ENCODE data around the gene MYOCD.

MYOCD gene

DNA sequence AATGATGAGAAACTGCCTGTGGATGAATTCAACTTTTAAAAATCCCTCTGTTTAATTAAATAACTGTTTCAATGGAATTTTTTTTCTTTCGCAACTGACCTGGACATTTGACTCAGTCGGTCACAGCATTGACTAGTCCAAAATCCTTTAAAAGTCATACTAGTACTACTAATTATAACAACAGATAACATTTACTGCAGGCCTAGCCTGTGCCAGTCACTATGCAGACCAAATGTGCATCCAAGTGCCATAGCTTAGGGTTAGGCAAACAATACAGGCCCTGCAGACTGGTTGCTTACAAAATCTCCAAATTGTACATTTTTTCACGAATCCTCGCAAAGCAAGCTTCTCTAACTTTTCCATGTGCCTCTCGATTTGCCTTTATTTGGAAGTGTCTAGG lies 56.6 kb downstream of the MYOCD start:
- TF ChIP-seq EZH2phosphoT487 (IDR thresholded peaks at IDR 0.05; ENCODE audit: borderline replicate concordance, low read length): no peak
- TF ChIP-seq, protein P1, sequence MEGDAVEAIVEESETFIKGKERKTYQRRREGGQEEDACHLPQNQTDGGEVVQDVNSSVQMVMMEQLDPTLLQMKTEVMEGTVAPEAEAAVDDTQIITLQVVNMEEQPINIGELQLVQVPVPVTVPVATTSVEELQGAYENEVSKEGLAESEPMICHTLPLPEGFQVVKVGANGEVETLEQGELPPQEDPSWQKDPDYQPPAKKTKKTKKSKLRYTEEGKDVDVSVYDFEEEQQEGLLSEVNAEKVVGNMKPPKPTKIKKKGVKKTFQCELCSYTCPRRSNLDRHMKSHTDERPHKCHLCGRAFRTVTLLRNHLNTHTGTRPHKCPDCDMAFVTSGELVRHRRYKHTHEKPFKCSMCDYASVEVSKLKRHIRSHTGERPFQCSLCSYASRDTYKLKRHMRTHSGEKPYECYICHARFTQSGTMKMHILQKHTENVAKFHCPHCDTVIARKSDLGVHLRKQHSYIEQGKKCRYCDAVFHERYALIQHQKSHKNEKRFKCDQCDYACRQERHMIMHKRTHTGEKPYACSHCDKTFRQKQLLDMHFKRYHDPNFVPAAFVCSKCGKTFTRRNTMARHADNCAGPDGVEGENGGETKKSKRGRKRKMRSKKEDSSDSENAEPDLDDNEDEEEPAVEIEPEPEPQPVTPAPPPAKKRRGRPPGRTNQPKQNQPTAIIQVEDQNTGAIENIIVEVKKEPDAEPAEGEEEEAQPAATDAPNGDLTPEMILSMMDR (IDR thresholded peaks at IDR 0.05; ENCODE audit: low read depth, low read length, poor library complexity, severe bottlenecking): no peak
- no peak overlapping the region for H3K4me3 ChIP-seq (ENCODE audit: low read length)
- H3K4me1 ChIP-seq (ENCODE audit: control insufficient read depth, low read length): no peaks in the 10 kb centered on the region
- no peaks in the 10 kb centered on the region; the same call in 1 of the 2 replicates for H3K9me3 ChIP-seq (ENCODE audit: control insufficient read depth, insufficient read depth, low read length)
- no peaks in the 10 kb centered on the region for H3K27me3 ChIP-seq (ENCODE audit: control insufficient read depth, low read length)
- H3F3A ChIP-seq (ENCODE audit: control insufficient read depth, insufficient read depth): no peaks in the 10 kb centered on the region
- no peaks in the 10 kb centered on the region for H3K36me3 ChIP-seq (ENCODE audit: control insufficient read depth, low read length)
- H3K27ac ChIP-seq (ENCODE audit: low read depth, low read length): no peak overlapping the region
- H3K4me2 ChIP-seq (ENCODE audit: low read length): no peak overlapping the region
- no peaks in the 10 kb centered on the region for H4K20me1 ChIP-seq (ENCODE audit: control insufficient read depth, insufficient read depth, low read depth, low read length)
- H3K79me2 ChIP-seq (ENCODE audit: control insufficient read depth, low read length): no peaks in the 10 kb centered on the region
- H3K9me2 ChIP-seq (replicated peaks; ENCODE audit: control insufficient read depth, low read length): no peaks in the 10 kb centered on the region

DNA sequence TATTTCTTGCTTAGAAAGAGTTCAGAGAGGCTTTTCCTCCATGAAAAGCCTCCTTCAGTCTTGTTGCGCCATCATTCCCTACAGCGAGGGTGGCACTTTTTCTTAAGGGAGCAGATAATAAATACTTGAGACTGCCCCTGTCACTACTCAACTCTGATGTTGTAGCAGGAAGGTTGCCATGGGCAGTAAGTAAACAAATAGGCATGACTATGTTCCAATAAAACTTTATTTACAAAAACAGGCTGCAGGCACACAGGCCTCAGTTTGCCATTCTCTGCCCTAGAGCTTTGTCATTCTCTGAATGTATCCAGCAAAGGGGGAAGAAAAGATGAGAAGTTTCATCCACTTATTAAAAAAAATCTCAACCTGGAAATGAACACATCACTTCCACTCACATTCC lies 60.4 kb downstream of the MYOCD start:
- H3K9me3 ChIP-seq (ENCODE audit: control insufficient read depth, insufficient read depth, low read length): no peaks in the 10 kb centered on the region
- TF ChIP-seq, protein P1 (IDR thresholded peaks at IDR 0.05; ENCODE audit: low read depth, low read length, poor library complexity, severe bottlenecking): no peak
- TF ChIP-seq EZH2phosphoT487 (IDR thresholded peaks at IDR 0.05; ENCODE audit: borderline replicate concordance, low read length): no peak

GRCh38 chr17:12727076-12727760 lies 61.5 kb downstream of the MYOCD start:
- H3K9me2 ChIP-seq (replicated peaks; ENCODE audit: control insufficient read depth, low read length): no peaks in the 10 kb centered on the region
- no peaks in the 10 kb centered on the region for H3K27me3 ChIP-seq (ENCODE audit: control insufficient read depth, low read length)
- H3K4me1 ChIP-seq (ENCODE audit: control insufficient read depth, low read length): no peaks in the 10 kb centered on the region
- no peaks in the 10 kb centered on the region for H4K20me1 ChIP-seq (ENCODE audit: control insufficient read depth, insufficient read depth, low read depth, low read length)
- no peaks in the 10 kb centered on the region for H3F3A ChIP-seq (ENCODE audit: control insufficient read depth, insufficient read depth)
- TF ChIP-seq EZH2phosphoT487 (IDR thresholded peaks at IDR 0.05; ENCODE audit: borderline replicate concordance, low read length): no peak
- TF ChIP-seq, protein P1 (IDR thresholded peaks at IDR 0.05; ENCODE audit: low read depth, low read length, poor library complexity, severe bottlenecking): no peak
- no peaks in the 10 kb centered on the region for H3K79me2 ChIP-seq (ENCODE audit: control insufficient read depth, low read length)
- H3K36me3 ChIP-seq (ENCODE audit: control insufficient read depth, low read length): no peaks in the 10 kb centered on the region
- no peak overlapping the region for H3K4me2 ChIP-seq (ENCODE audit: low read length)
- no peak overlapping the region for H3K4me3 ChIP-seq (ENCODE audit: low read length)
- H3K27ac ChIP-seq (ENCODE audit: low read depth, low read length): no peak overlapping the region
- no peaks in the 10 kb centered on the region for H3K9me3 ChIP-seq (ENCODE audit: control insufficient read depth, insufficient read depth, low read length)

More for the DNA sequence above, 60.4 kb downstream of the MYOCD start:
- H3K36me3 ChIP-seq (ENCODE audit: control insufficient read depth, low read length): no peaks in the 10 kb centered on the region
- no peaks in the 10 kb centered on the region for H3K9me2 ChIP-seq (replicated peaks; ENCODE audit: control insufficient read depth, low read length)
- no peaks in the 10 kb centered on the region for H4K20me1 ChIP-seq (ENCODE audit: control insufficient read depth, insufficient read depth, low read depth, low read length)
- H3K4me3 ChIP-seq (ENCODE audit: low read length): no peak overlapping the region
- no peak overlapping the region for H3K4me2 ChIP-seq (ENCODE audit: low read length)
- no peaks in the 10 kb centered on the region for H3K27me3 ChIP-seq (ENCODE audit: control insufficient read depth, low read length)
- H3F3A ChIP-seq (ENCODE audit: control insufficient read depth, insufficient read depth): no peaks in the 10 kb centered on the region
- no peaks in the 10 kb centered on the region for H3K79me2 ChIP-seq (ENCODE audit: control insufficient read depth, low read length)
- no peaks in the 10 kb centered on the region for H3K4me1 ChIP-seq (ENCODE audit: control insufficient read depth, low read length)
- H3K27ac ChIP-seq (ENCODE audit: low read depth, low read length): no peak overlapping the region
